GM21526 (cell line): ENCODE data around the gene PWWP2B.
A peak's percentile ranks its signal among the peaks of the same experiment; 100 is the strongest.

Experiments
- ATAC-seq: cut with Tn5 transposase; IDR thresholded peaks from one replicate; pipeline ENCODE4 v1.9.1; 2021; ENCODE audit warnings: moderate library complexity; ENCODE audit not compliant: unreplicated experiment, low FRiP score

PWWP2B gene

GRCh38 chr10:132363376-132363775 is 33.6 kb upstream of the PWWP2B start:
- no peak for ATAC-seq

GRCh38 chr10:132363921-132364593 is 32.9 kb upstream of the PWWP2B start:
- peak; percentile 68 for ATAC-seq

GRCh38 chr10:132364594-132364970 is 32.4 kb upstream of the PWWP2B start:
- ATAC-seq: no peak

- no peak for ATAC-seq
Measured at GRCh38 chr10:132365102-132365501, 31.9 kb upstream of the PWWP2B start.

- no peak for ATAC-seq
Measured at GRCh38 chr10:132366006-132366405, 31.0 kb upstream of the PWWP2B start.

GRCh38 chr10:132366499-132366898 is 30.5 kb upstream of the PWWP2B start:
- ATAC-seq: no peak

- ATAC-seq: no peak
Measured at GRCh38 chr10:132368391-132368790, 28.6 kb upstream of the PWWP2B start.

- no peak for ATAC-seq
Measured at GRCh38 chr10:132368881-132369635, 27.9 kb upstream of the PWWP2B start.

- no peak for ATAC-seq
Measured at GRCh38 chr10:132369636-132370185, 27.3 kb upstream of the PWWP2B start.

- ATAC-seq: no peak
Measured at GRCh38 chr10:132370426-132371340, 26.3 kb upstream of the PWWP2B start.

- ATAC-seq: no peak
Measured at GRCh38 chr10:132371641-132372081, 25.3 kb upstream of the PWWP2B start.

GRCh38 chr10:132372516-132373095 is 24.4 kb upstream of the PWWP2B start:
- ATAC-seq: no peak

GRCh38 chr10:132373241-132373955 is 23.6 kb upstream of the PWWP2B start:
- no peak for ATAC-seq

- no peak for ATAC-seq
Measured at GRCh38 chr10:132374176-132374575, 22.8 kb upstream of the PWWP2B start.

- ATAC-seq: no peak
Measured at GRCh38 chr10:132374612-132375011, 22.4 kb upstream of the PWWP2B start.

GRCh38 chr10:132375116-132375794 is 21.7 kb upstream of the PWWP2B start:
- ATAC-seq: no peak

GRCh38 chr10:132375795-132376297 is 21.2 kb upstream of the PWWP2B start:
- ATAC-seq: no peak

- ATAC-seq: no peak
Measured at GRCh38 chr10:132376394-132376851, 20.6 kb upstream of the PWWP2B start.

GRCh38 chr10:132377326-132377725 is 19.7 kb upstream of the PWWP2B start:
- ATAC-seq: no peak
